ENCODE results near the gene DAPK2.

Gene DAPK2

DNA sequence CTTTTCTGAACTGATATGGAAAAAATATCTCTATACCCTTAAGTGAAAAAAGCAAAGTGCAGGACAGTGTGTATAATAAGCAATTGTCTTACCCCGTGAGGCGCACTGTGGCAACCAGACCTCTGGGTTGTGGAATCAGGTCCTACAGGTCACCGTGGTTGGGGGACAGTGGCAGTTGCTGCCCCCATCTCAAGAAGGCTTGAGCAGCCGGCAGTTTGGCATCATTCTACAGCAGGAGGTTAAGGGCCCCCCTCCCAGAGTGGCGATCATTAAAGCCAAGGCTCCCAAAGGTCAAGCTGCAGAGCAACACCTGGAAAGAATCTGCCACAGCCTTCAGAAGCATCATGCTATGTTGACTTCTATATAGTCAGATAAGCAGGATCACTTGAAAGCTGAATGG is 156.5 kb downstream of the DAPK2 start:
- DNase-seq = no peak

DNA sequence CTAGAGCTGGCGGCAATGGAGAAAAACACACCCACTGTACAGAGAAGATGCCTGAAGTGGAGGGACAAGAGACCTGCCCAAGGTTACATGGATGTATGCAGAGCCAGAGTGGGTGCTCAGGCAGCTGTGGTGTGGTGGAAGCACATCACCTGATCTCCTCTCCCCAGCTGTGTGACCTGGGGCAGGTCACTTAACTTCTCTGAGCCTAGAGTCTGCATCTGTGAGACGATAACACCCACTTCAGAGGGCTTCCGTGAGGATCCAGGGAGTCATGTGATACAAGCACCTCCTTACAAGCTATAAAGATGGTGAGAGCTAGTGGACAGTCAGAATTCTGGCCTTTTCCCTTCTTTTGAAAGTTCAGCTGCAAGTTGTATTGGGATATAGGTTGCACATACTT is 157.5 kb downstream of the DAPK2 start:
- DNase-seq = no peak

DNA sequence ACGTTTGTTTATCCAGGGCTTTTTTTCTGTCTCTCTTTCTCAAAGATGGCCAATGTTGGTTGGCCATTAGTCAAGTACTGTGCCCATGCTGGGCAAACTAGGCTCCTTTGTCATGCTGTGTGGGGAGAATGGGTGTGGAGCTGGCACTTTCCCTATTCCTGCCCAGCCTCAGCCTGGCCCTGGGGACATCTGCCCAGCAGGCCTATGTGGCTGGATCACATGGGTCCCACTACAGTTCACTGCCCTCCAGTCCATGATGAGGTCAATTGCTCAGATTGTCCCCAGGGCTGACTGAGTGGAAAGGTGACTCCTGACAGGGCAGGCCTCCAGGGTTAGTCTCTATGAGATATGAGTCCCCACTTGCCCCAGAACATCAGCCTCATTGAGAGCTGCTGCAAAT is 158.1 kb downstream of the DAPK2 start:
- DNase-seq = no peak

DNA sequence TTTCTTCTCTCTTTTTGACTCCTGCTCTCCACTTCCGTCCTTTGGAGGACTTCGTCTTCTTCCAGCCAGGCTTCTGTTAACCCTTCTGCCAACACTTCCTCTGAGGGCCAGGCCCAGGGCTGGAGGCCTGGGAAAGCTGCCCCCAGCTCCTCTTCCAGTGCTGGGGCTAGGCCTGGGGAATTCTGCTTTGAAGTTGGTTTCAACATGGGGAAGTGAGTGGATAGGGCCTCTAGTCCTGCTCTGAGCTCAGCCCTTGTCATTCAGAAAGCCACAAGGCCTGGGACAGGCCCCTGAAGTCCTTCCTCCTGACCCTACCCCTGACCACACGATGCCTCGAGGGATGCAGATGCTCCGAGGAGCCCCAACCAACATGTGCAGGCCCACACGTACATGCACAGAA is 158.7 kb downstream of the DAPK2 start:
- no peak for DNase-seq

DNA sequence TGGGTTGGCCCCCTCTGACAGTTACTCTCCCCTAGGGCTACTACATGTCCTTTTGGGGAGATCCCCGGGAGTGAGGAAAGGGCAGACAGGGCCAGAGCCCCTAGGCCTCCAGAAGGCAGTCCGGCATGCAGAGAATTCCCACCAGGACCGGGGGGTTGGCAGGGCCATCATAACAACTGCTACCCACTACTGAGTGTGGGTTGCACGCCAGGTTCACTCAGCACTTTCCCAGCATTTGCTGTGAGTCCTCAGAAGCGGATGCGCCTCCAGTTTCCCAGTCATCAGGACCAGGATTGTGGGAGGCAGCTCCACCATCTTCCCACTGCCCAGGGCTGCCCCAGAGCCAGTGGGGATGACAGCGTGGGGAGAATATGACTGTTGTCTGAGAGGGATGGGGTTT is 161.3 kb downstream of the DAPK2 start:
- DNase-seq = no peak

DNA sequence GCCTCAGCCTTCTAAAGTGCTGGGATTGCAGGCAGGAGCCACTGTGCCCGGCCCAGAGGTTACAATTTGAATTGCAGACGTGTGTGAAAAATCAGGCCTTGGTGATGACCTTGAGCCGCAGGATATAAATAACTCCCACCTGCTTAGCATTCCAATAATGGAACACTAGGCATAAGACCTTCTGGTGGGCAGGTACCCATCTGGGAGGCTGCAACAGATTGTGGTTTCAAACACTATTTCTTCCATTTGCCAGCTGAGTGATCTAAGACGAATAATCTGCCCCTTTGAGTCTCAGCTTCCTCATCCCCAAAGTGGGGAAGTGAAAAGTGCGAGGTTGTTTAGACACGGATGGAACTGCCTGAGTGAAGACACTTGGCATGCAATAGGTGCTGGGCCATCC is 164.9 kb downstream of the DAPK2 start:
- DNase-seq = no peak

DNA sequence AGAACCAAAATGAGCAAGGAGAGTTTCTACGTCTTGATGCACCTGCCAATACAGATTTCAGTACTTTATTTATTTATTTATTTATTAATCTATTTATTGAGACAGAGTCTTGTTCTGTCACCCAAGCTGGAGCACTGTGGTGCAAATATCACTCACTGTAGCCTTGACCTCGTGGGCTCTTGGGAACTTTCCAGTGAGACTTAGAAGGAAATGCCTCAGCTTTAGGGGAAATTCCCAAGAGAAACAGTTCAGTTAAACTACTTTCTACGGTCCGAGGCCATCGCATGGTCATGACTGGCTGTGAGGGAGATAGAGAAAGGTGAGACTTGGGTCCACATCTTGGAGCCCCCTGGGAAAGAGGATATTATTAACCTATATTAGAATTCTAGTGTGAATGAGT is 165.5 kb downstream of the DAPK2 start:
- DNase-seq = no peak

DNA sequence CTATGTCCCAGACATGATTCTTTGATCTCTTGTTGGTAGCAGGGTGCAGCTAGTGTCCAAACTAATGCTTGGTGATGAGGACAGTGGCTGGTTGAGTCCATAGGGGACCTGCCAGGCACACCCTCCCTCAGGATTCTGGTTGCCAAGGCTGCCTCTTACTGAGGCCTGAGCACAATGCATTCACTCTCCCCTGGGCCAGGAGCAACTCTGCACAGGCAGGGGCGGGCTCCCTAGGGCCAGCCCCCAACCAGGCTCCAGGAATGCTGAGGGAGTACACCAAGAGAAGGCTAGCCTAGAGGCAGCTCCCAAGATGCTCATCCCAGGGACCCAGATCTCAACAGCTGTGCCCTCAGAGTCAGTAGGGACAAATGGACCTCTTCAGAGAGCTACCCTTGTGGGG is 166.3 kb downstream of the DAPK2 start:
- no peak for DNase-seq

DNA sequence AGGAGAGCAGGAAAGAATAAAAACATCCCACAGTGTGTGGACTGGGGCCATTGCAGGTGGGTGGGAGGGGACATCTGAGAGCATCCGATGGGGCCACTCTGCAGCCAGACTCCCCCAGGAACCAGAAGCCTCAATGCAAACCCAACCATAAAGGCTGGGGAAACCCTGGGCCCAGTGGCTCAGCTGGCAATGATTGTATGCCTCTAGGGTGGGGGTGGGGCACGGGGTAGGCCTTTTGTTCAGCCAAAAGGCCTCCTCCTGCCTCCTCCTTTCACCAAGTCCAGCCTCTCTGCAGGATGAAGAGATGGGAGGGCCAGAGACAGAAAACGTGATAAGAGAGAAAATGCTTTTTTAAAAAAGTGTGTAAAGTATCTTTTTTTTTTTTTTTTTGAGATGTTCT is 167.1 kb downstream of the DAPK2 start:
- DNase-seq = no peak

DNA sequence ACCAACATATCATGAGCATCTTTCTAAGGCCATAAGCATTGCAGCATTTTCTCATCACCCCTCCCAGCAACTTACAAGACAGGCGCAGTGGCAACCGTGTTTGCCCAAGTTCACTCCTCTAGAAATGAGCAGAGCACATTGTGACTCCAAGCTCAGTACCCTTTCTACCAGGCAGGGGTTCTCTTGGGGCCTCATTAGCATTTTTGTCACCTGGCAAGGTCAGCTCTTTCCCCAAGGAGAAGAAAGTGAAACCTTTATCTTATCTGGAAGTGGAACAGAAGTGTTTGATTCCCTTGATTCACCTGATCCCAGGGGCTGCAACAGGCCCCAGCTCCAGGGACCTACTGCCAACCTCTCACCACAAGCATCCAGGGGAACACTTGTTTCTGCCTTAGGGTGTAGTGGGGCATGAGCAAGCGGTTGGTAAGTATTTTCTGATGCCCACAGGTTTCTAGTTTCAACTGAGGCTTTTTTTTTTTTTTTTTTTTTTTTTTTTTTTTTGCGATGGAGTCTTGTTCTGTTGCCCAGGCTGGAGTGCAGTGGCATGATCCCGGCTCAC is 168.5 kb downstream of the DAPK2 start:
- no peak for DNase-seq

DNA sequence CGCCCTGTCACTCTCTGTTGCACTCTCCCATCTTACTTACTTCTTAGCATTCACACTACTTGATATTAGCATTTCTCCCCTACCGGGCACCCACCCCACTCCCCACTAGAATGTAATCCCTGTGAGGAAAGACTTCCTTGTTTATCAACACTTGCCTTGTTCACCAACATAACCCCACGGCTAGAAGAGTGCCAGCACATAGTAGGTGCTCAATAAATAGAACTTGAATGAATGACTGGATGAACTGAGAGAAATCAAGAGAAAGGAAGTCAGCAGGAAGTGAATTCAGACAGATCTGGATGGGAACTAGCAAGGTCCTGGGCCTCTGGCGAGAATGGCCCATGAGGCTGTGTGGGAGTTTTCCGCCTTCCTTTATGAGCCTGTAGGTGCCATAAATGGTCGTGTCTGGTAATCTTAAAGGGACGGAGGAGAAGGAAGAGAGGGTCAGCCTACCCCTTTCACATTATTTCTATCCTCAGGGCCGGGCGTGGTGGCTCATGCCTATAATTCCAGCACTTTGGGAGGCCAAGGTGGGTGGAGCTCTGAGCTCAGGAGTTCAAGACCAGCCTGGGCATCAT is 170.1 kb downstream of the DAPK2 start:
- DNase-seq = no peak

DNA sequence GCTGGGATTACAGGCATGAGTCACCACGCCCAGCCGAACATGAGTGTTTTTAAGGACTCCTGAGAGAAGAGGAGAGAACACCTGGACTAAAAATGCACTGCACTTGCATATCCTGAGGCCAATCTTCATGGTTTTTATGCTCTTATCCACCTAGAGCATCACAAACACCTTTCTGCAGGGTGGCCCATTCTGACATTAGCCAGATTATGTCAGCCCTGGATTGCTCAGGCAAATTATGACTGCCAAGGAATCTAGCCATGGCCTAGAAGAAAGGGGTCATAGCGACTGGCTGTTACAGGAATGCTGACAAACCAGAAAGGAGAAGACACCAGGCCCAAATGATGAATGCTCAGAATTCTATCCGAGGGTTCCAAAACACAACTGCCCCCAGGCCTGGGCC is 171.7 kb downstream of the DAPK2 start:
- DNase-seq = no peak

DNA sequence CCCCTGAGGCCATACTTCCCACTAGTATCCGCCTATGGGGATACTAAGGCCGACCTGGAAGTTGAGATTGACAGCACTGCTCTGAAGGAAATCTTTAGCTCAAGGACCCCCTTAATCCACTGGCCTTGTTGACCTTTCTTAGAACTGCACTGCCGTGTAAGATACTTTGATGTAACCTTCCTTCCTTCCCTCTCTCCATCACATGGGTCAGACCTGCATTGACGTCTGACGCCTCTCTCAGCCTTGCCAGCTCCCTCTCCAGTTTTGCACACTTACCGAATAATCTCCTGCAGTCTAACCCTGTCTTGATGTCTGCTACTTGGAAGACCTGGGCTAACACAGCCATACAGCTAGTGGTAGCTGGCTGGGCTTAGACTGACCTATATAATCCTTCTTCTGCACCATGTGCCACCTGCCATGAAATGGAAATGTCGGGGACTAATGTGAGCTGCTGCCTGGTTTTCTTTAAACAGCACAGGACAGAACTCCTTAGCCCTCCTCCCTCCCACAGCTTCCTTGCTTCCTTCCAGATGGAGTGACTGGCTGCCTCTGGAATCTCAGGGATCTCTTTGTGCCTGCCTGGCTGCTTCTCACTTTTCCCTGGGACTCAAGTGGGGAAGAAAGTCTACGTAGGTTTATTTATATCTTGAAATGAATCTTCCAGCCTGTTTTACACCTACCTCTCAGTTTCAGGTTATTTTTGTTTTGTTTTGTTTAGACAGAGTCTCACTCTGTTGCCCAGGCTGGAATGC is 173.3 kb downstream of the DAPK2 start:
- no peak for DNase-seq

DNA sequence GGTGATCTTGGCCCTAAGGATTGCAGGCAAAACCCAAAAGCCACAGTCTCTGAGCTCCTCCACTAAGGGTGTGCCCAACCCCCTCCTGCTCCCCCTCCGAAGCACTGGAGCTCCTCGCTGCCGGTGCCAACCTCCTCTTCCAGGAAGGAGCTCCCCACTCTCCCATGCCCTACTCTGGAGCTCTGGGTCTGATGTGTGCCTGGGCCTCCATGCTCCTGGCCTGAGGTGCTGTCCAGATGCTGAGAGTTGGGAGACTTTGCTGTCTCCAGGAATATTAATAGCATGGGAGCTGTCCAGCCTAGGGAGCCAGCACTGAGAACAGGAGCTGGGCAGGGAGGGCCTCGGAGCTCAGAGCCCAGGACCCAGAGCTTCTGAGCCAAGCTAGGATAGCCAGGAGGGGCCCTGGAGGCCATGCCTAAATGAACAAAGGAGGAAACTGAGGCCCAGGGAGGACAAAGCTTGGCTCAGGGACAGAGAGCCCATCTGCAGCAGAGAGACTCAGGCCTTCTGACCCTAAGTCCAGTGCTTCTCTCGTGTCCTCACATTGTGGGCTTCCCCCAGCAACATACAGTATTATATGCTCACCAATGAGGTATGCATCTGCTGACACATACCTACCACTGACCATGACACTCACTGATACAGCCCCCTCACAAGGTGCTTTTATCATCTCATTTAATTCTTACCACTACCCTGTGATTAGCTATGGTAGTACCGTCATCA is 175.6 kb downstream of the DAPK2 start:
- no peak for DNase-seq

DNA sequence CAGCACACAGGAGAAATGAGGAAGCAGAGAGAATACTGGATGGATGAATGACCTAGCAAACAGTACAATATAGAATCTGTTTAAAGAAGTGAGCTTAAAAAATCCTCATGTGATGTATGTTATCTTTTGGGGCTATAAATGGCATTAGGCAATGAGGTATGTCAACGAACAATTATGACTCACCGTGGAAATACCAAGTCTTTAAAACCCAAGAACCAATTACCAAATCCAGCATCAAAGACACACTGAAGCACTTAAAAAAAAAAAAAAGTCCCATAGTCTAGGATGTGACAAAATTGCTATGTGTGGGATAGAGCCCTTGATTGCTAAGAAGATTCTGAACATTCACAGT is 176.3 kb downstream of the DAPK2 start:
- no peak for DNase-seq

DNA sequence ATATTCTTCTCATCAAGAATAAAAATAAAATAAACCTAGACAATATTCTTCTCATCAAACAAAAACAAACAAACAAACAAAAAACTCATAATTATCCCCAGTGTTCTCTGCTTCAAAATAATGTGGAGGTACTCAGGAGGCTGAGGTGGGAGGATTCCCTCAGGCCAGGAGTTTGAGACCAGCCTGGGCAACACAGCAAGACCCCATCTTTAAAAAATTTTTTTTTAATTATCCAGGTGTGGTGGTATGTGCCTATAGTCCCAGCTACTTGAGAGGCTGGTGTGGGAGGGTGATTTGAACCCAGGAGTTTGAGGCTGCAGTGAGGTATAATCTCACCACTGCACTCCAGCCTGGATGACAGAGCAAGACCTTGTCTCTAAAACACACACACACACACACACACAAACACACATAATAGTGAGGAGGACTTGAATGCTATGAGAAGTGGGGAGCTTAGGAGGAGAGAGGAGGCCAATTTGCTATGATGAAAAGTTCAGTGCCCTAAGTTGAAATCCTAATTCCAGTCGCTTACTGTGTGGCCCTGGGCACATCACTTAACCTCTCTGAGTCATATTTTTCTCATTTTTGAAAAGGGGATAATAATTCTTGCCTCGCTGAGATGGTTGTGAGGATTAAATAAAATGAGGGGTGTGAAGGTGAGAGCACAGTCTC is 176.8 kb downstream of the DAPK2 start:
- DNase-seq = no peak

DNA sequence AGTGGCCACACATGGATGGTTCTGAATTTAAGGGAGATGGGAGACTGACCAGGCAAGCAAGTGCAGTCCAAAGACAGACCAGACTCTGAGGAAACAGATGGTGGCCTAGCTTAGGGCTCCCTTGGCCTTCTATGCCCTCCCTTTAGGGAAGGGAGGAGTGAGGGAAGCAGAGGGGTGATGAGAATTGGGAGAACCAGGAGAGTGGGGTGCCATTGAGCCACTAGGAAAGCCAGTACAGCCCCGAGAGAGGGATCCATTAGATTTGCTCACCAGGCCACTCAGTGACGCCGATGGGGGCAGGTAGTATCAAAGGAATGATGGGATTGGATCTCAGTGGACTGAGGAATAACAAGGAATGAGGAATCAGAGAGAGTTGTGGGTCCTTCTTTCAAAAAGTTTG is 182.1 kb downstream of the DAPK2 start:
- no peak for DNase-seq

DNA sequence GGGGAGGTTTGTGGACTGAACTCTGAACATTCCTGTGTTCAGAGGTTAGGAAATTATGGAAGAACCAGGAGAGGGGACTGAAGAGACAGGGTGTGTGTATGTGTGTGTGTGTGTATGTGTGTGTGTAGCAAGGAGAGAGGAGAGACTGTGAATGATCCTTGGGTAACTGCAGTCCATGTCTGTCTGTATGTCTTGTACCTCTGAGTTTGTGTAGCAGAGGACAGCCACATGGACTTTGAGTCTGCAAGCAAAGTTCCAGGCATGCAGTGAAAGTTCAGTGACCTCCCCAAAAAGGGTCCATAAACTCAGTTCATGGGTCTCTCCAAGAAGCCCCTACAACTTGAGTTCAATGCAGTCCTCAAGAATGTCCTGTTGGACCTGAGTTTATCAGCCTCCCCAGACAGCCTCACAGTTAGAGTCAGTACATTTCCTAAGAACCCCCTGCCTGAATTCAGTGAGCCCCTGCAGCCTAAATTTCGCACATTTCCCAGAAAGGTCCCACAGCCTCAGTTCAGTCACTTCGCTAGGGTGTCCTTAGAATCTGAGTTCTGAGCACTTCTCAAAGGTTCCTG is 184.3 kb downstream of the DAPK2 start:
- DNase-seq = no peak

DNA sequence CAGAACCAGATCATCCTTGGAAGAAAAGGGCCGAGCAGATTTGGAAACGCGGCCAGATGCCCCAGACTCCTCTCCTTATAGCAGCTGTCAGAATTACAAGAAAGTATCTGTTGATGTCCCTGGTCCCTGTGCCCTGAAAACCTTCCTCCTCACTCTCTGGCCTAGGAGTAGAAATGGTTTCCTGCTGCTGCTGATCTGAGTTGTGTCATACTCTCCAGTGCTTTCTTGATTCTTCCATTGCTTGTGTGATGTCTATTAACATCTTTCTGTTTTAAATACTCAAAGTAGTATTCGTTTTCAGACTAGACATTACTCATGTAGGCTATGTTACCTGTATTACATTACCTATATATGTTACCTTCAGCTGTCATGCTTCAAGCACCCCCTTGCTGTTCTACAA is 185.7 kb downstream of the DAPK2 start:
- DNase-seq = no peak

DNA sequence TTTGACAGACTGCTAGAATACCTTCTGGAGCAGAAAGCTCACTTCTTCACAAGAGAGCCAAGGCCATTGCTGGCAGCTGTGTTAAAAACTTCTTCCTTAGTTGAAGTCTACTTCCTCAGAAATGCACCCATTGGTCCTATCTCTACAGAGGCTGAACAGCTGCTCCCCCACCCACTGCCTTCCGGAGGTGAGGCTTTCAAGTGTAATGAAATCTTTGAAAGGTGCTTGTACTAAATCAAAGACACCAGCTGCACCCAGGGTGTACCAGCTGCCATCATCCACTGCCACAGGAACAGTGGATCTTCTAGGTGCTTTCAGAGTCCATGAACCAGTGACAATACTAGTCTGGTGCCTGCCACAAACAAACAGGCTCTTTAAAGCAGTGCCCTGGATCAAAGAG is 186.1 kb downstream of the DAPK2 start:
- peak; percentile 6 for DNase-seq

DNA sequence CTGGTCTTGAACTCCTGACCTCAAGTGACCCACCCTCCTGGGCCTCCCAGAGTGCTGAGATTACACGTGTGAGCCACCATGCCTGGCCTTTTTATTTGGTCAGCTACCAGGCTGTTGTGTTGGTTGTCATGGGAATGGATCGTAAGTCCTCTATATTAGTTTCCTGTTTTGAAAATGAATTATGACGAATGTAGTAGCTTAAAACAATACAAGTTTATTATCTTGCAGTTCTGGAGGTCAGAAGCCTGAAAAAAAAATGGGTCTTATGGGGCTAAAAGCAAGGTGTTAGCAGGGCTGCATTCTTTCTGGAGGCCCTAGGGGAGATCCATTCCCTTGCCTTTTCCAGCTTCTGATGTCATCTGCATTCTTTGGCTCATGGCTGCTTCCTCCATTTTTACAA is 187.4 kb downstream of the DAPK2 start:
- DNase-seq = no peak

DNA sequence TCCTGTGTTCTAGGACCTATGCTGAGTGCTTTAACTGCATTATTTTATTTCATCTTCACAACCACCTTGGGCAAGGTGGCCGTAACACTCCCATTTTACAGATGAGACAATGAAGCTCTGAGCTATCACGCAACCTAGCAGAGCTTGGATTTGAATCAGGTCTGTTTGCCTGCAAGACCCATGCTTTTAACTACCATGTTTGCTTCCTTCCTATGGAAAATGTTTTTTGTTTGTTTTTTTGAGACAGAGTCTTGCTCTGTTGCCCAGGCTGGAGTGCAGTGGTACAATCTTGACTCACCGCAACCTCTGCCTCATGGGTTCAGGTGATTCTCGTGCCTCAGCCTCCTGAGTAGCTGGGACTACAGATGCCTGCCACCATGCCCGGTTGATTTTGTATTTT is 187.8 kb downstream of the DAPK2 start:
- no peak for DNase-seq

DNA sequence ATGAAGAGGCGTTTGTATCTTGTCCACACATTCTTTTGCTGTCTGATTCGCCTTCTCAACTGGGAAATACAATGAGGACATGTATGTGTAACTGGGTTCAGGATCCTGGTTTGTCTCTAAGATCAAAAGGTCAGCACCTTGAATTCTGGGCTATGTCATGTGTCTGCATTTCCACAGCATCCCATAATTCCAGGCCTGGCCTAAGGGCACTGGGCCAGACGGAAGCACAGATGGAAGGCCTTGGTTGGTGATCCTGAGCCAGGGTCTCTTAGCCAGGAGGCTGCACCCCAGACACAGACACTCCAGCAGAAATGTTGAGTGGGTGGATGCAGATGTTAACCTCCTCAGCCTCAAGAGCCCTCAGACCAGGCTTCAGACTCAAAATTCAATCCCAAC is 188.8 kb downstream of the DAPK2 start:
- no peak for DNase-seq

Data from NCI-H510A (cell line).